Panc1 (cell line): Measurements from ENCODE around the gene TBX5.

Source experiments
- POLR2AphosphoS5 ChIP-seq: IDR thresholded peaks from 2 replicates; pipeline ENCODE4 v1.6.1; 2012; ENCODE audit warnings: mild to moderate bottlenecking, low read depth, low read length, moderate library complexity
- REST ChIP-seq, 2 experiments: IDR thresholded peaks; 2 replicates each; pipeline ENCODE4 v1.6.1; 2011 to 2012; ENCODE audit warnings: low read depth in 2 of 2, control low read depth in 1 of 2, low read length in 1 of 2, mild to moderate bottlenecking in 1 of 2, moderate library complexity in 1 of 2; ENCODE audit not compliant: insufficient read depth in 1 of 2
- SIN3A ChIP-seq: IDR thresholded peaks from 2 replicates; pipeline ENCODE4 v1.6.1; 2012; ENCODE audit warnings: low read depth, mild to moderate bottlenecking, low read length, moderate library complexity, borderline replicate concordance; ENCODE audit not compliant: insufficient read depth
- TCF7L2 ChIP-seq: IDR thresholded peaks from 2 replicates; pipeline ENCODE4 v1.6.1; 2011; ENCODE audit warnings: mild to moderate bottlenecking, low read depth, low read length, inconsistent platforms
- TF ChIP-seq, protein P1 (sequence below): fragments of 450-650 bp; IDR thresholded peaks from 2 replicates; pipeline ENCODE4 v1.5.1; 2017; ENCODE audit warnings: mild to moderate bottlenecking

GRCh38 chr12:114371733-114372132 lies 34.2 kb downstream of the TBX5 start:
- TF ChIP-seq TCF7L2: no peak
- TF ChIP-seq, protein P1, sequence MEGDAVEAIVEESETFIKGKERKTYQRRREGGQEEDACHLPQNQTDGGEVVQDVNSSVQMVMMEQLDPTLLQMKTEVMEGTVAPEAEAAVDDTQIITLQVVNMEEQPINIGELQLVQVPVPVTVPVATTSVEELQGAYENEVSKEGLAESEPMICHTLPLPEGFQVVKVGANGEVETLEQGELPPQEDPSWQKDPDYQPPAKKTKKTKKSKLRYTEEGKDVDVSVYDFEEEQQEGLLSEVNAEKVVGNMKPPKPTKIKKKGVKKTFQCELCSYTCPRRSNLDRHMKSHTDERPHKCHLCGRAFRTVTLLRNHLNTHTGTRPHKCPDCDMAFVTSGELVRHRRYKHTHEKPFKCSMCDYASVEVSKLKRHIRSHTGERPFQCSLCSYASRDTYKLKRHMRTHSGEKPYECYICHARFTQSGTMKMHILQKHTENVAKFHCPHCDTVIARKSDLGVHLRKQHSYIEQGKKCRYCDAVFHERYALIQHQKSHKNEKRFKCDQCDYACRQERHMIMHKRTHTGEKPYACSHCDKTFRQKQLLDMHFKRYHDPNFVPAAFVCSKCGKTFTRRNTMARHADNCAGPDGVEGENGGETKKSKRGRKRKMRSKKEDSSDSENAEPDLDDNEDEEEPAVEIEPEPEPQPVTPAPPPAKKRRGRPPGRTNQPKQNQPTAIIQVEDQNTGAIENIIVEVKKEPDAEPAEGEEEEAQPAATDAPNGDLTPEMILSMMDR: no peak
- TF ChIP-seq SIN3A: no peak
- TF ChIP-seq POLR2AphosphoS5: no peak
- TF ChIP-seq REST (IDR thresholded peaks at IDR 0.05; ENCODE audit: insufficient read depth in 1 of 2, low read depth in 2 of 2, low read length in 1 of 2): no peak
